Liver (tissue), 3 donors: ENCODE results near the gene IL2RA.

Experiments used
- EGR1 ChIP-seq, 2 donors: IDR thresholded peaks; 2 replicates each; pipeline ENCODE4 v1.6.1; 2016 to 2018; ENCODE audit warnings: antibody characterized with exemption in 2 of 2, low read depth in 2 of 2
- FOXA1 ChIP-seq: IDR thresholded peaks from 2 replicates; pipeline ENCODE4 v1.6.1; 2016; ENCODE audit warnings: antibody characterized with exemption
- GABPA ChIP-seq, 2 donors: IDR thresholded peaks in 1 of 2; conservative IDR thresholded peaks in 1 of 2; 2 replicates each; pipeline ENCODE4 v1.6.1; 2016; ENCODE audit warnings: antibody characterized with exemption in 2 of 2, mild to moderate bottlenecking in 1 of 2, moderate library complexity in 1 of 2
- JUND ChIP-seq, 2 donors: IDR thresholded peaks; 2 replicates each; pipeline ENCODE4 v1.6.1; 2016; ENCODE audit warnings: antibody characterized with exemption in 2 of 2
- RAD21 ChIP-seq, 2 donors: IDR thresholded peaks; 2 replicates each; pipeline ENCODE4 v1.6.1; 2016; ENCODE audit warnings: antibody characterized with exemption in 2 of 2, mild to moderate bottlenecking in 2 of 2
- TAF1 ChIP-seq: conservative IDR thresholded peaks from 2 replicates; pipeline ENCODE4 v1.6.1; 2016; ENCODE audit warnings: antibody characterized with exemption, mild to moderate bottlenecking
- TF ChIP-seq, protein P1 (sequence below): IDR thresholded peaks from 2 replicates; pipeline ENCODE4 v1.6.1; 2016; ENCODE audit warnings: antibody characterized with exemption, mild to moderate bottlenecking
- TF ChIP-seq, protein P2 (sequence below): fragments of 150-350 bp; IDR thresholded peaks from 2 replicates; pipeline ENCODE4 v1.5.1; 2017; ENCODE audit warnings: improper control_type of control experiment, low read depth, low read length; ENCODE audit not compliant: missing input control
- donor health status: healthy.
- donor health status: healthy.

DNA sequence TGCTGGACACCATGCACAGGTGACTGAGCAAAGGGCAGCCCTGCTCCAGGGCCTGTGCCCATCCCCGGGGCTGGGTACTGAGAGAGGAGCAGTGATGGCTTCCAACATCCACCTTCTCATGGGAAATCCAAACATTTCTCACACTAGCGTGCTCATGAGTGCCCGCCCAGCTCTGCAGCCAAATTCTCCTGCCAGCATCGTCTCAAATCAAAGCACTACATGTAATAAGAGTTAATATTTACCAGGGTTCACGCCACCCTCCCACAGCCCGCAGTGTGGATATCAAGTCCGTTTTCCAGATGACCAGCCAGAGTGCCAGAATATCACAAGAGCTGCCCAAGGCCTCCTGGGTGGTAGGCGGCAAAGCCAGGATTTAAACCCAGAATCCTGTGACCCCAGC lies 96.9 kb downstream of the IL2RA start:
- TF ChIP-seq, protein P1, sequence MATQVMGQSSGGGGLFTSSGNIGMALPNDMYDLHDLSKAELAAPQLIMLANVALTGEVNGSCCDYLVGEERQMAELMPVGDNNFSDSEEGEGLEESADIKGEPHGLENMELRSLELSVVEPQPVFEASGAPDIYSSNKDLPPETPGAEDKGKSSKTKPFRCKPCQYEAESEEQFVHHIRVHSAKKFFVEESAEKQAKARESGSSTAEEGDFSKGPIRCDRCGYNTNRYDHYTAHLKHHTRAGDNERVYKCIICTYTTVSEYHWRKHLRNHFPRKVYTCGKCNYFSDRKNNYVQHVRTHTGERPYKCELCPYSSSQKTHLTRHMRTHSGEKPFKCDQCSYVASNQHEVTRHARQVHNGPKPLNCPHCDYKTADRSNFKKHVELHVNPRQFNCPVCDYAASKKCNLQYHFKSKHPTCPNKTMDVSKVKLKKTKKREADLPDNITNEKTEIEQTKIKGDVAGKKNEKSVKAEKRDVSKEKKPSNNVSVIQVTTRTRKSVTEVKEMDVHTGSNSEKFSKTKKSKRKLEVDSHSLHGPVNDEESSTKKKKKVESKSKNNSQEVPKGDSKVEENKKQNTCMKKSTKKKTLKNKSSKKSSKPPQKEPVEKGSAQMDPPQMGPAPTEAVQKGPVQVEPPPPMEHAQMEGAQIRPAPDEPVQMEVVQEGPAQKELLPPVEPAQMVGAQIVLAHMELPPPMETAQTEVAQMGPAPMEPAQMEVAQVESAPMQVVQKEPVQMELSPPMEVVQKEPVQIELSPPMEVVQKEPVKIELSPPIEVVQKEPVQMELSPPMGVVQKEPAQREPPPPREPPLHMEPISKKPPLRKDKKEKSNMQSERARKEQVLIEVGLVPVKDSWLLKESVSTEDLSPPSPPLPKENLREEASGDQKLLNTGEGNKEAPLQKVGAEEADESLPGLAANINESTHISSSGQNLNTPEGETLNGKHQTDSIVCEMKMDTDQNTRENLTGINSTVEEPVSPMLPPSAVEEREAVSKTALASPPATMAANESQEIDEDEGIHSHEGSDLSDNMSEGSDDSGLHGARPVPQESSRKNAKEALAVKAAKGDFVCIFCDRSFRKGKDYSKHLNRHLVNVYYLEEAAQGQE, result peak; percentile 49
- TF ChIP-seq, protein P2, sequence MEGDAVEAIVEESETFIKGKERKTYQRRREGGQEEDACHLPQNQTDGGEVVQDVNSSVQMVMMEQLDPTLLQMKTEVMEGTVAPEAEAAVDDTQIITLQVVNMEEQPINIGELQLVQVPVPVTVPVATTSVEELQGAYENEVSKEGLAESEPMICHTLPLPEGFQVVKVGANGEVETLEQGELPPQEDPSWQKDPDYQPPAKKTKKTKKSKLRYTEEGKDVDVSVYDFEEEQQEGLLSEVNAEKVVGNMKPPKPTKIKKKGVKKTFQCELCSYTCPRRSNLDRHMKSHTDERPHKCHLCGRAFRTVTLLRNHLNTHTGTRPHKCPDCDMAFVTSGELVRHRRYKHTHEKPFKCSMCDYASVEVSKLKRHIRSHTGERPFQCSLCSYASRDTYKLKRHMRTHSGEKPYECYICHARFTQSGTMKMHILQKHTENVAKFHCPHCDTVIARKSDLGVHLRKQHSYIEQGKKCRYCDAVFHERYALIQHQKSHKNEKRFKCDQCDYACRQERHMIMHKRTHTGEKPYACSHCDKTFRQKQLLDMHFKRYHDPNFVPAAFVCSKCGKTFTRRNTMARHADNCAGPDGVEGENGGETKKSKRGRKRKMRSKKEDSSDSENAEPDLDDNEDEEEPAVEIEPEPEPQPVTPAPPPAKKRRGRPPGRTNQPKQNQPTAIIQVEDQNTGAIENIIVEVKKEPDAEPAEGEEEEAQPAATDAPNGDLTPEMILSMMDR, result no peak
- TF ChIP-seq TAF1, result no peak
- peak; percentile 39 to 89 for TF ChIP-seq JUND (IDR thresholded peaks at IDR 0.05)
- peak in 1 of 2 donors; percentile 61 for TF ChIP-seq GABPA (IDR thresholded peaks at IDR 0.05 in 1 of 2, conservative IDR thresholded peaks at IDR 0.05 in 1 of 2)
- peak; percentile 56 to 60 for TF ChIP-seq RAD21 (IDR thresholded peaks at IDR 0.05)
- TF ChIP-seq FOXA1, result peak; percentile 90
- peak in 1 of 2 donors; percentile 84 for TF ChIP-seq EGR1 (IDR thresholded peaks at IDR 0.05; ENCODE audit: low read depth in 2 of 2)
